ENCODE measurements around the gene ICA1. TPM values are rescaled to one million over a fixed set of nuclear protein-coding genes. Genes with fewer than 3 reads are reported as not detected.

The ICA1 gene
- total RNA-seq, 4 donors from 2014 or later = 4.1 to 7.4 (median 5.8) TPM

GRCh38 chr7:8129318-8129659 is 132.7 kb downstream of the ICA1 start:
- intact Hi-C loops (cut with DNase I) = no loop called here
- Histone ChIP-seq H3K36me3 (peaks cover 0 to 33% (median 0%) of the 10 kb centered on the region in 4 donors), H3K27me3 (no peaks in the 10 kb centered on the region), H3K9me3 (no peaks in the 10 kb centered on the region), H3K4me1 (no peaks in the 10 kb centered on the region), H3K27ac (replicated peaks in 1 of 4) (no peak overlapping the region), H3K4me3 (no peak overlapping the region)
- no peak for TF ChIP-seq POLR2AphosphoS5 (IDR thresholded peaks at IDR 0.05)
- no peak for TF ChIP-seq CTCF (IDR thresholded peaks at IDR 0.05)
- TF ChIP-seq POLR2A (IDR thresholded peaks at IDR 0.05; ENCODE audit: low read depth) = no peak
- TF ChIP-seq EP300 (IDR thresholded peaks at IDR 0.05) = no peak
- DNase-seq (ENCODE audit: extremely low spot score) = no peak
- 56% methylated on average over 1 of the region's 1 CpG for WGBS

GRCh38 chr7:8128449-8129317 is 133.3 kb downstream of the ICA1 start:
- Histone ChIP-seq H3K27me3 (no peaks in the 10 kb centered on the region), H3K4me1 (no peaks in the 10 kb centered on the region), H3K27ac (replicated peaks in 1 of 4) (no peak overlapping the region), H3K9me3 (no peaks in the 10 kb centered on the region), H3K36me3 (peaks cover 0 to 38% (median 0%) of the 10 kb centered on the region in 4 donors), H3K4me3 (no peak overlapping the region)
- 88% methylated on average over 12 of the region's 12 CpGs for WGBS
- intact Hi-C loops (cut with DNase I) = no loop called here
- DNase-seq (ENCODE audit: extremely low spot score) = no peak
- no peak for TF ChIP-seq POLR2A (IDR thresholded peaks at IDR 0.05; ENCODE audit: low read depth)
- TF ChIP-seq EP300 (IDR thresholded peaks at IDR 0.05) = no peak
- no peak for TF ChIP-seq POLR2AphosphoS5 (IDR thresholded peaks at IDR 0.05)
- TF ChIP-seq CTCF (IDR thresholded peaks at IDR 0.05) = no peak

GRCh38 chr7:8126601-8127167 is 135.3 kb downstream of the ICA1 start:
- Histone ChIP-seq H3K27me3 (no peaks in the 10 kb centered on the region), H3K27ac (replicated peaks in 1 of 4) (no peak overlapping the region), H3K9me3 (no peaks in the 10 kb centered on the region), H3K4me3 (no peak overlapping the region), H3K4me1 (no peaks in the 10 kb centered on the region), H3K36me3 (peaks cover 0 to 56% (median 0%) of the 10 kb centered on the region in 4 donors)
- WGBS = 81% methylated on average over 2 of the region's 2 CpGs
- intact Hi-C loops (cut with DNase I) = no loop called here
- no peak for DNase-seq (ENCODE audit: extremely low spot score)
- TF ChIP-seq EP300 (IDR thresholded peaks at IDR 0.05) = no peak
- no peak for TF ChIP-seq CTCF (IDR thresholded peaks at IDR 0.05)
- no peak for TF ChIP-seq POLR2AphosphoS5 (IDR thresholded peaks at IDR 0.05)
- no peak for TF ChIP-seq POLR2A (IDR thresholded peaks at IDR 0.05; ENCODE audit: low read depth)

DNA sequence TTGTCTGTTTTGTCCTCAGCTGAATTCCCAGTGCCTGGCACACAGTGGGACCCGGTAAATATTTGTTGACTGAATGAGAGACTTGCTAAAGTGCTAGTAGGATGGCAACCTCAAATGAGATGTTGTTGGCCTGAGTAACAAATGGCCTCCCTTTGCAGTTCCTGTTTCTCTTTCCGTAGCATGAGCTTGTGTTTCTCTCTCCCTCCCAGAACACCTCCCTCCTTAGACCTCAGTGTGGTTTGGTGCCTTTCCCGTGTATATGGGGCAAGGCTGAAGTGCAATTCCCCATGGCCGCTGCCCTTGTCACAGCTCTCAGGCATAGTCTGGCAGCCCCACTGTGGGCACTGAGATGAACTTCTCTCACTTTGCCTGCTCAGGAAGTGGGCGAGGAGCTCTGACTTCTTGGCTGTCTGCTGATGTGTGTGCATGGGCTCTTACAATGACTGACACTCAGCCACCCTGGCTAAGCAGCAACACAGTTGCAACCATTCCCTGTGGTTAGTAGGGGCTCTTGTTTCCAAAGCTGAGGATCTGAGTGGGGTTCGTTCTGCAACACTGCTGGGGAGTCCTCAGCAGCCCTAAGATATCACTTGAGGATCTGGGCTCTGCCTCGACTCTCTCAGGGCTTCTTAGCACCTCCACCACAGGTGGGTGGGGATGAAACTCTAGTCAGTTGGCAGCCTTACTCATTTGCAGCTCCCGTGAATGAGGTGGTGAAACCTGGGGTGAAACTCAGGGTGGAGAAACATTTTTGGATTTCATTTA is 136.1 kb downstream of the ICA1 start:
- TF ChIP-seq CTCF (IDR thresholded peaks at IDR 0.05) (no peak), POLR2A (IDR thresholded peaks at IDR 0.05; ENCODE audit: low read depth) (no peak), POLR2AphosphoS5 (IDR thresholded peaks at IDR 0.05) (no peak), EP300 (IDR thresholded peaks at IDR 0.05) (no peak)
- intact Hi-C loops (cut with DNase I) = no loop called here
- Histone ChIP-seq H3K4me1 (no peaks in the 10 kb centered on the region), H3K27me3 (no peaks in the 10 kb centered on the region), H3K9me3 (no peaks in the 10 kb centered on the region), H3K4me3 (no peak overlapping the region), H3K27ac (replicated peaks in 1 of 4) (no peak overlapping the region), H3K36me3 (peaks cover 0 to 61% (median 2%) of the 10 kb centered on the region in 4 donors)
- DNase-seq (ENCODE audit: extremely low spot score) = no peak
- WGBS = 72% methylated on average over 8 of the region's 8 CpGs

All from esophagus muscularis mucosa (tissue), 4 donors.